ENCODE results near the gene CDH26.
A peak's percentile ranks its signal among the peaks of the same experiment; 100 is the strongest.

Gene CDH26

GRCh38 chr20:59987135-59987534, 28.9 kb downstream of the CDH26 start:
- DNase-seq: no peak

GRCh38 chr20:59988141-59988540, 29.9 kb downstream of the CDH26 start:
- no peak for DNase-seq

GRCh38 chr20:59992526-59993084, 34.4 kb downstream of the CDH26 start:
- no peak for DNase-seq

- no peak for DNase-seq
These were observed 35.7 kb downstream of the CDH26 start for GRCh38 chr20:59993736-59994430.

- no peak for DNase-seq
These were observed 36.5 kb downstream of the CDH26 start for GRCh38 chr20:59994697-59995122.

GRCh38 chr20:59996108-59996507, 37.9 kb downstream of the CDH26 start:
- DNase-seq: no peak

GRCh38 chr20:59997896-59998295, 39.7 kb downstream of the CDH26 start:
- DNase-seq: no peak

GRCh38 chr20:59999502-59999901, 41.3 kb downstream of the CDH26 start:
- no peak for DNase-seq

GRCh38 chr20:60000271-60001042, 42.2 kb downstream of the CDH26 start:
- DNase-seq: no peak

- no peak for DNase-seq
These were observed 42.9 kb downstream of the CDH26 start for GRCh38 chr20:60001108-60001507.

- no peak for DNase-seq
These were observed 45.6 kb downstream of the CDH26 start for GRCh38 chr20:60003776-60004175.

- no peak for DNase-seq
These were observed 48.0 kb downstream of the CDH26 start for GRCh38 chr20:60006261-60006660.

GRCh38 chr20:60007464-60007863, 49.2 kb downstream of the CDH26 start:
- peak; percentile 39 for DNase-seq

GRCh38 chr20:60008130-60008808, 50.0 kb downstream of the CDH26 start:
- peak; percentile 39 for DNase-seq

GRCh38 chr20:60009318-60009717, 51.1 kb downstream of the CDH26 start:
- DNase-seq: no peak

GRCh38 chr20:60009826-60010616, 51.8 kb downstream of the CDH26 start:
- DNase-seq: peak; percentile 69

- no peak for DNase-seq
These were observed 52.7 kb downstream of the CDH26 start for GRCh38 chr20:60010689-60011458.

GRCh38 chr20:60011512-60012507, 53.6 kb downstream of the CDH26 start:
- peak; percentile 58 for DNase-seq

- DNase-seq: no peak
These were observed 55.3 kb downstream of the CDH26 start for GRCh38 chr20:60013296-60014139.

- no peak for DNase-seq
These were observed 58.2 kb downstream of the CDH26 start for GRCh38 chr20:60016406-60016805.
